Kidney epithelial cell (primary cell): ENCODE results near the gene SDK2. TPM values are rescaled to one million over a fixed set of nuclear protein-coding genes. Genes with fewer than 3 reads are reported as not detected.

ENCODE experiments used
- DNase-seq: peaks from one replicate; pipeline ENCODE4 v3.0.0-alpha.2; 2010; ENCODE audit warnings: low read depth
- H3K27me3 ChIP-seq: 2 replicates; pipeline ENCODE4 v1.6.0; 2011; ENCODE audit warnings: low read length; ENCODE audit not compliant: control insufficient read depth, insufficient read depth
- H3K36me3 ChIP-seq: 2 replicates; pipeline ENCODE4 v1.5.1; 2011; ENCODE audit warnings: low read length; ENCODE audit not compliant: control insufficient read depth, insufficient read depth
- H3K4me3 ChIP-seq: 2 replicates; pipeline ENCODE4 v1.5.1; 2011; ENCODE audit warnings: low read depth, mild to moderate bottlenecking, control low read depth, low read length
- CTCF ChIP-seq: IDR thresholded peaks from 2 replicates; pipeline ENCODE4 v1.5.1; 2011; ENCODE audit warnings: mild to moderate bottlenecking, moderate library complexity, low read length, control low read depth, inconsistent platforms; ENCODE audit not compliant: insufficient read depth, poor library complexity, severe bottlenecking
- total RNA-seq: library from RNA; depleted of rRNA; stranded (reverse); fragments of >200 nt; gene quantifications from 2 replicates; pipeline ENCODE4 v1.2.3, GENCODE V29; 2015

SDK2 gene
- total RNA-seq, 1 donor from 2014 or later: 1.2 TPM

GRCh38 chr17:73646409-73647300 is 2.4 kb upstream of the SDK2 start:
- no peak for TF ChIP-seq CTCF
- H3K27me3 ChIP-seq: peaks cover 55% of the 10 kb centered on the region
- DNase-seq: no peak

GRCh38 chr17:73645050-73645871 is 1.0 kb upstream of the SDK2 start:
- Histone ChIP-seq H3K4me3 (no peak overlapping the region), H3K36me3 (no peaks in the 10 kb centered on the region), H3K27me3 (peaks cover 60% of the 10 kb centered on the region)
- no peak for DNase-seq
- TF ChIP-seq CTCF: no peak

More at GRCh38 chr17:73646409-73647300, 2.4 kb upstream of the SDK2 start:
- Histone ChIP-seq H3K36me3 (no peaks in the 10 kb centered on the region), H3K4me3 (no peak overlapping the region)

DNA sequence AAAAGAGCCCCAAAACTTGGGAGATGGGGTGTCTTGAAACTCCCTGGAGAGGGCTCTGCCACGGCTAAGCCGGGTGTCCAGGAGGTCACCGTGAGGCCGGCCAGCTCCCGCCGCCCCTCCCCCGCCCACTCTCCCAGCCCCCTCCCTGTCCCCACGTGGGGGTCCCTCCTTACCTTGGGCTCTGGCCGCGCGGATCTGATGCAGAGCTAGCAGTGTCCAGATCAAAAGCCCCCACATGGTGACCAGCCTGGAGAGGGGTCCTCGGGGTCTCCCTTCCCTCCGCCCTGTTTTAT is 447 bp downstream of the SDK2 start:
- H3K36me3 ChIP-seq: no peaks in the 10 kb centered on the region
- TF ChIP-seq CTCF: no peak
- H3K4me3 ChIP-seq: no peak overlapping the region
- DNase-seq: no peak
- peaks cover 63% of the 10 kb centered on the region for H3K27me3 ChIP-seq

GRCh38 chr17:73643001-73643851 is 1.0 kb downstream of the SDK2 start:
- no peaks in the 10 kb centered on the region for H3K36me3 ChIP-seq
- DNase-seq: no peak
- H3K27me3 ChIP-seq: peaks cover 63% of the 10 kb centered on the region
- peak; percentile 7 for TF ChIP-seq CTCF
- H3K4me3 ChIP-seq: no peak overlapping the region

DNA sequence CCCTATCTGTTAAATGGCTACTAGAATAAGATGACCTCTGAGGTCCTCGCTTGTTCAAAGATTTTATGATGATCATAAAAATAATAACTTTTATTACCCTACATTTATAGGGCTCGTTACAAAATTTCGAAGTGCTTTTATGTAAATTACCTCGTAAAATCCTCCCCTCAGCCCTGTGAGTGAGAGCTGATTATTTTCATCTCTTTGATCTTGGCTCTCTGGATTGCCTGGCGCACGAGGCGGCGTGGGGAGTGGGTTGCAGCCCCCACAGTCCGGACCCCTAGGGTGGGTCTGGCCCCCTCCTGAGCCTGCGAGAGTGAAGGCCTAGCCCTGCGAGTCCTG is 1.6 kb downstream of the SDK2 start:
- Histone ChIP-seq H3K27me3 (peaks cover 60% of the 10 kb centered on the region), H3K4me3 (no peak overlapping the region), H3K36me3 (no peaks in the 10 kb centered on the region)
- TF ChIP-seq CTCF: no peak
- DNase-seq: no peak
